Prostate gland (tissue), 2 donors: ENCODE measurements around the gene DGKQ. TPM values are rescaled to one million over a fixed set of nuclear protein-coding genes. Genes with fewer than 3 reads are reported as not detected.

Experiments
- DNase-seq: peaks from one replicate; pipeline ENCODE4 v3.0.0-alpha.2; 2019; ENCODE audit warnings: low spot score
- H3K27ac ChIP-seq, 2 donors: fragments of 200-600 bp; sonication (generic); 2 replicates each; pipeline ENCODE4 v1.5.1; 2017 to 2019
- H3K27me3 ChIP-seq: fragments of 200-600 bp; sonication (generic); replicated peaks from 2 replicates; pipeline ENCODE4 v1.5.1; 2019; ENCODE audit not compliant: insufficient read depth
- H3K36me3 ChIP-seq, 2 donors: fragments of 200-600 bp; sonication (generic); 1 replicate in 1 of 2; 2 replicates in 1 of 2; pipeline versions ENCODE4 v1.5.1 to v1.8.1; 2017 to 2019
- H3K4me1 ChIP-seq: fragments of 200-600 bp; sonication (generic); replicated peaks from 2 replicates; pipeline ENCODE4 v1.5.1; 2019
- H3K4me3 ChIP-seq, 2 donors: fragments of 200-600 bp; sonication (generic); 2 replicates each; pipeline ENCODE4 v1.5.1; 2017 to 2019
- H3K9me3 ChIP-seq: fragments of 200-600 bp; sonication (generic); 2 replicates; pipeline ENCODE4 v1.5.1; 2017
- CTCF ChIP-seq, 4 experiments: fragments of 200-600 bp in 2 of 4; fragments of 450-650 bp in 2 of 4; sonication (generic) in 2 of 4; IDR thresholded peaks; 1 replicate in 3 of 4; 2 replicates in 1 of 4; pipeline ENCODE4 v1.5.1; 2016 to 2019; ENCODE audit warnings: antibody characterized with exemption in 4 of 4, mild to moderate bottlenecking in 2 of 4, moderate library complexity in 2 of 4
- POLR2A ChIP-seq: fragments of 450-650 bp; IDR thresholded peaks from one replicate; pipeline ENCODE4 v1.6.1; 2016; ENCODE audit warnings: antibody characterized with exemption, mild to moderate bottlenecking
- POLR2AphosphoS5 ChIP-seq: sonication (generic); formaldehyde crosslinking; IDR thresholded peaks from one replicate; pipeline ENCODE4 v1.6.1; 2017; ENCODE audit warnings: antibody characterized with exemption
- WGBS: methylation state at CpG from one replicate; pipeline ENCODE4 v1.1.5; 2018; 5-methylcytosine and 5-hydroxymethylcytosine counted together
- intact Hi-C: fragments of 100-400 bp; cut with DNase I; formaldehyde crosslinking; loops from one replicate; pipeline ENCODE4 v1.14.2; 2022
- total RNA-seq, 2 donors: library from RNA; depleted of rRNA; stranded (reverse); fragments of >200 nt; gene quantifications; one replicate each; pipeline ENCODE4 v1.1.0, GENCODE V29; 2016

DGKQ gene
- total RNA-seq, 2 donors from 2014 or later = 10.4 to 17.1 TPM

- DNase-seq = no peak
- TF ChIP-seq CTCF (IDR thresholded peaks at IDR 0.05) = no peak
- no peak for TF ChIP-seq POLR2A
- TF ChIP-seq POLR2AphosphoS5 = no peak
- Histone ChIP-seq H3K9me3 (no peaks in the 10 kb centered on the region), H3K27me3 (no peaks in the 10 kb centered on the region), H3K36me3 (no peaks in the 10 kb centered on the region), H3K4me1 (no peaks in the 10 kb centered on the region), H3K27ac (no peak overlapping the region), H3K4me3 (no peak overlapping the region)
- 91% methylated on average over 26 of the region's 30 CpGs for WGBS
- intact Hi-C loops = no loop called here
These were observed 23.0 kb downstream of the DGKQ start for GRCh38 chr4:950136-951020.

- DNase-seq = no peak
- TF ChIP-seq CTCF (IDR thresholded peaks at IDR 0.05) = no peak
- TF ChIP-seq POLR2AphosphoS5 = no peak
- TF ChIP-seq POLR2A = no peak
- WGBS = 92% methylated on average over 18 of the region's 20 CpGs
- no peaks in the 10 kb centered on the region for H3K9me3 ChIP-seq
- H3K36me3 ChIP-seq = no peaks in the 10 kb centered on the region
- H3K27ac ChIP-seq = no peak overlapping the region
- H3K4me1 ChIP-seq = no peaks in the 10 kb centered on the region
- intact Hi-C loops = no loop called here
- no peak overlapping the region for H3K4me3 ChIP-seq
- no peaks in the 10 kb centered on the region for H3K27me3 ChIP-seq
These were observed 23.7 kb downstream of the DGKQ start for GRCh38 chr4:949656-950055.

- Histone ChIP-seq H3K9me3 (no peaks in the 10 kb centered on the region), H3K27ac (no peak overlapping the region), H3K4me3 (no peak overlapping the region), H3K4me1 (no peaks in the 10 kb centered on the region), H3K27me3 (no peaks in the 10 kb centered on the region), H3K36me3 (no peaks in the 10 kb centered on the region)
- TF ChIP-seq POLR2AphosphoS5 = no peak
- no peak for TF ChIP-seq CTCF (IDR thresholded peaks at IDR 0.05)
- no peak for TF ChIP-seq POLR2A
- intact Hi-C loops = no loop called here
- DNase-seq = no peak
- WGBS = 92% methylated on average over 11 of the region's 13 CpGs
These were observed 24.5 kb downstream of the DGKQ start for GRCh38 chr4:948936-949300.

- no peaks in the 10 kb centered on the region for H3K36me3 ChIP-seq
- no peak overlapping the region for H3K4me3 ChIP-seq
- H3K4me1 ChIP-seq = no peaks in the 10 kb centered on the region
- H3K9me3 ChIP-seq = no peaks in the 10 kb centered on the region
- TF ChIP-seq POLR2AphosphoS5 = no peak
- no peak for TF ChIP-seq CTCF (IDR thresholded peaks at IDR 0.05)
- no peak for TF ChIP-seq POLR2A
- DNase-seq = no peak
- H3K27me3 ChIP-seq = no peaks in the 10 kb centered on the region
- 76% methylated on average over 33 of the region's 33 CpGs for WGBS
- intact Hi-C loops = no loop called here
- no peak overlapping the region for H3K27ac ChIP-seq
These were observed 25.1 kb downstream of the DGKQ start for GRCh38 chr4:948101-948935.
